ENCODE measurements around the gene ZNF521. TPM values are rescaled to one million over a fixed set of nuclear protein-coding genes. Genes with fewer than 3 reads are reported as not detected.

The ZNF521 gene
- total and polyA plus RNA-seq, 2 of the 13 experiments (the other 11 are each of a cell fraction or from before 2014, with no cell fraction given) = 0.02 TPM; not detected in 1

DNA sequence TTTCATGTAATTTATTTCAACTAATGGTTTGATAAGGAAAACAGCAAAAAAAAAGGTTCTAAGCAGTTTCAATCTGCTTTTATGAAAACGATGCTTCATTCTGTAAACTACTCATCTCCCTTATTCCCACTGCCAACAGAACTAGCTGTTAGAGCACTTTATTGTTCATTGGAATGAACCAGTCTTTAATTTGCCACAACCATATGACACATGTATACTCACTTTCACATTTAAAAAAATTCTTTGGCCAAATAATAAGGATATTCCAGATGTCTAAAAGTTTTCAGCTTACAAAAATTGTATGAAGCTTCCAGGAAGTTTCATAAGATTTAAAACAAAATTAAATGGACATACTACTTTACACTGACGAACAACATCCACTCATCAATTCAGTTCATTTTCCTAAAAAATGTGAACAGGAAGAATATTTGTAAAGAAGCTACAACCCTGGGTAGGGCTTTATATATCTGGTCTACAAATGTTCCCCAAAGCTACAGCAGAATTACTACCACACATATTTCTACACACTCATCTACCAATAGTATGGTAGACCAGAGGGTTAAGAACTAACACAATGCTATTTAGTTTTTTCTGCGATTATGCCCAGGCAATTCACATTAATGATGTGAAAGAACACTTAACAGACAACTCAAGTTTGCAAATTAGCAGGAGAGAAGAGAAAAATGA lies 37.7 kb downstream of the ZNF521 start:
- ChIA-PET CTCF (ENCODE audit: low intra/inter-chr PET ratio, low total read pairs) (no interaction called here), POLR2A (no interaction called here)
- intact Hi-C loops (cut with micrococcal nuclease; ENCODE audit: unreplicated experiment) = no loop called here
- H3K27me3 ChIP-seq (ENCODE audit: control insufficient read depth in 1 of 2, insufficient read depth in 2 of 2, low read length in 2 of 2) = no peaks in the 10 kb centered on the region
- DNase-seq (ENCODE audit: low spot score) (no peak), ATAC-seq (no peak), FAIRE-seq (no peak)
- no peaks in the 10 kb centered on the region for H3K4me1 ChIP-seq (ENCODE audit: insufficient read depth, low read length)
- in situ Hi-C loops (cut with HindIII; ENCODE audit: extremely low pct_ligation_motif_present, low pct_unique_long_range_greater_than_20kb) = no loop called here
- no peak overlapping the region for H3K27ac ChIP-seq (ENCODE audit: extremely low read length, insufficient read depth, low read length)
- H3K79me2 ChIP-seq (ENCODE audit: insufficient read depth, low read length) = no peaks in the 10 kb centered on the region
- TF ChIP-seq, protein P1, sequence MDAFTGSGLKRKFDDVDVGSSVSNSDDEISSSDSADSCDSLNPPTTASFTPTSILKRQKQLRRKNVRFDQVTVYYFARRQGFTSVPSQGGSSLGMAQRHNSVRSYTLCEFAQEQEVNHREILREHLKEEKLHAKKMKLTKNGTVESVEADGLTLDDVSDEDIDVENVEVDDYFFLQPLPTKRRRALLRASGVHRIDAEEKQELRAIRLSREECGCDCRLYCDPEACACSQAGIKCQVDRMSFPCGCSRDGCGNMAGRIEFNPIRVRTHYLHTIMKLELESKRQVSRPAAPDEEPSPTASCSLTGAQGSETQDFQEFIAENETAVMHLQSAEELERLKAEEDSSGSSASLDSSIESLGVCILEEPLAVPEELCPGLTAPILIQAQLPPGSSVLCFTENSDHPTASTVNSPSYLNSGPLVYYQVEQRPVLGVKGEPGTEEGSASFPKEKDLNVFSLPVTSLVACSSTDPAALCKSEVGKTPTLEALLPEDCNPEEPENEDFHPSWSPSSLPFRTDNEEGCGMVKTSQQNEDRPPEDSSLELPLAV (CRISPR knock-in tag; conservative IDR thresholded peaks at IDR 0.05; ENCODE audit: low read depth) = no peak
- no peak overlapping the region for H3K9ac ChIP-seq (ENCODE audit: insufficient read depth, low read depth, low read length)
- no TSS peak for BruUV-seq (replicated peaks)
- H3K4me3 ChIP-seq (replicated peaks in 1 of 3; ENCODE audit: insufficient read depth in 1 of 3, low read depth in 2 of 3, low read length in 3 of 3) = no peak overlapping the region
- H2AFZ ChIP-seq (ENCODE audit: low read length) = no peak overlapping the region
- no peak overlapping the region for H3K4me2 ChIP-seq (ENCODE audit: low read depth, low read length)
- 1% methylated on average over 3 of the region's 3 CpGs for WGBS (ENCODE audit: low lambda C conversion rate)
- no peaks in the 10 kb centered on the region for H4K20me1 ChIP-seq (ENCODE audit: insufficient read depth, low read length)
- no peaks in the 10 kb centered on the region for H3K9me3 ChIP-seq (ENCODE audit: low read length)
- H3K36me3 ChIP-seq (replicated peaks in 1 of 2; ENCODE audit: control insufficient read depth in 1 of 2, insufficient read depth in 2 of 2, low read length in 2 of 2) = no peaks in the 10 kb centered on the region

DNA sequence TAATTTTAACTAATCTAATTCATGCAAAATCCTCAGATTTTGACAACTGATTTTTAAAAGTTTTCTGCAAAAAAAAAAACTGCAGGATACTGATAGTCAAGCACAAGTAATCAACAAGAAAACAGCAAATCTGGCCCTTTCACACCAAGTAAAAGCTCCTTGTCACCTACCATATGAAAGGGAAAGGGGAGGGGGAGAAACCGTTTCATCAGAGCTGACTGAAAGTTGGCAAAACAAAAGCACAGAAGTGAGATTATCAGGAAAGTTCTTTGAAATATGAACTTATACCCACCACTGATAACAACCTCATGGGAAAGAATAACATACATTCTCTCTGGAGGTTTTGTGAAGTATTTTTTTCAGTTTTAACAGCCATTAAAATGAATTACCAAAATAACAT lies 38.7 kb downstream of the ZNF521 start:
- FAIRE-seq = no peak
- WGBS (ENCODE audit: low lambda C conversion rate) = 0% methylated on average over 1 of the region's 1 CpG
- in situ Hi-C loops (cut with HindIII; ENCODE audit: extremely low pct_ligation_motif_present, low pct_unique_long_range_greater_than_20kb) = no loop called here
- no peaks in the 10 kb centered on the region for H4K20me1 ChIP-seq (ENCODE audit: insufficient read depth, low read length)
- H3K4me2 ChIP-seq (ENCODE audit: low read depth, low read length) = no peak overlapping the region
- no peaks in the 10 kb centered on the region for H3K27me3 ChIP-seq (ENCODE audit: control insufficient read depth in 1 of 2, insufficient read depth in 2 of 2, low read length in 2 of 2)
- H2AFZ ChIP-seq (ENCODE audit: low read length) = no peak overlapping the region
- H3K79me2 ChIP-seq (ENCODE audit: insufficient read depth, low read length) = no peaks in the 10 kb centered on the region
- no peaks in the 10 kb centered on the region for H3K36me3 ChIP-seq (replicated peaks in 1 of 2; ENCODE audit: control insufficient read depth in 1 of 2, insufficient read depth in 2 of 2, low read length in 2 of 2)
- H3K9me3 ChIP-seq (ENCODE audit: low read length) = no peaks in the 10 kb centered on the region
- no peak for ATAC-seq
- intact Hi-C loops (cut with micrococcal nuclease; ENCODE audit: unreplicated experiment) = no loop called here
- H3K4me3 ChIP-seq (replicated peaks in 1 of 3; ENCODE audit: insufficient read depth in 1 of 3, low read depth in 2 of 3, low read length in 3 of 3) = no peak overlapping the region
- H3K27ac ChIP-seq (ENCODE audit: extremely low read length, insufficient read depth, low read length) = no peak overlapping the region
- TF ChIP-seq ETV6 (CRISPR knock-in tag; conservative IDR thresholded peaks at IDR 0.05) (no peak), RORA (CRISPR knock-in tag; IDR thresholded peaks at IDR 0.05) (no peak)
- CTCF ChIA-PET (ENCODE audit: low intra/inter-chr PET ratio, low total read pairs) = no interaction called here
- no peaks in the 10 kb centered on the region for H3K4me1 ChIP-seq (ENCODE audit: insufficient read depth, low read length)
- no peak overlapping the region for H3K9ac ChIP-seq (ENCODE audit: insufficient read depth, low read depth, low read length)
- POLR2A ChIA-PET = no interaction called here
- DNase-seq (ENCODE audit: low spot score) = no peak
- no TSS peak for BruUV-seq (replicated peaks)
